Measurements from ENCODE around the gene MCF2L.

DNA sequence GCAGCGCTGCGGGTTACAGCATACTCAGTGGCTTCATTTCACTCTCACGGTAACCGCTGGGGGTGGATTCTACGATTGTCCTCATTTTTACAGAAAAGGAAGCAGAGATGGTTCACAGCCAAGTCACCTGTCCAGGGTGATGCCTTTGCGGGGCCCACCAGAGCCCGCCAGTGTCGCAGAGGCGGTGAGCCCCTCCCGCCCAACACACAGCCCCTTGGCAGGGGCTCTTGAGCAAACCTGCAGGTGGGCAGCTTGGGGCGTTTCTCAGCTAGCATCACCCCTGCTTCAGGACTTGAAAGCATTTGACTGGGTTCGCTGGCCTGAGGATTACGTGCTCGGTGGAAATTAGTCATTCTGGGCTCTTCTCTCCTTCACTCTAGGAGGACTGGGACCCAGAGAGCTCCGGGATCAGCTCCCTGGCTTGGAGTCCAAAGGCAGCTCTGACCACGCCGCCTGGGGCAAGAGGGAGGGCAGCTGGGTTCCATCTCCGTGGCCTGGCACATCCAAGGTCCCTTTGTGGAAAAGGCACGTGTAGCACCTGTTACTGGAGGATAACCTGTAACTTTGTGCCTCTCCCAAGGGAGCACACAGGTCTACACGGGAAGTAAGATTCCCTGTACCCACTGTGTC, 74.1 kb downstream of the MCF2L start:
- TF ChIP-seq CTCF (IDR thresholded peaks at IDR 0.05) (no peak), POLR2A (IDR thresholded peaks at IDR 0.05) (no peak)
